GM04504 (cell line): Measurements from ENCODE around the gene LRR1.
"Not testable (repeated sequence)": the region's sequence is repeated elsewhere in the genome, so short reads cannot be mapped to it uniquely, and the experiment has no call there.

Experiments used
- DNase-seq: peaks from one replicate; pipeline ENCODE4 v3.0.0-alpha.2; 2012; ENCODE audit warnings: low read depth

Gene LRR1

DNA sequence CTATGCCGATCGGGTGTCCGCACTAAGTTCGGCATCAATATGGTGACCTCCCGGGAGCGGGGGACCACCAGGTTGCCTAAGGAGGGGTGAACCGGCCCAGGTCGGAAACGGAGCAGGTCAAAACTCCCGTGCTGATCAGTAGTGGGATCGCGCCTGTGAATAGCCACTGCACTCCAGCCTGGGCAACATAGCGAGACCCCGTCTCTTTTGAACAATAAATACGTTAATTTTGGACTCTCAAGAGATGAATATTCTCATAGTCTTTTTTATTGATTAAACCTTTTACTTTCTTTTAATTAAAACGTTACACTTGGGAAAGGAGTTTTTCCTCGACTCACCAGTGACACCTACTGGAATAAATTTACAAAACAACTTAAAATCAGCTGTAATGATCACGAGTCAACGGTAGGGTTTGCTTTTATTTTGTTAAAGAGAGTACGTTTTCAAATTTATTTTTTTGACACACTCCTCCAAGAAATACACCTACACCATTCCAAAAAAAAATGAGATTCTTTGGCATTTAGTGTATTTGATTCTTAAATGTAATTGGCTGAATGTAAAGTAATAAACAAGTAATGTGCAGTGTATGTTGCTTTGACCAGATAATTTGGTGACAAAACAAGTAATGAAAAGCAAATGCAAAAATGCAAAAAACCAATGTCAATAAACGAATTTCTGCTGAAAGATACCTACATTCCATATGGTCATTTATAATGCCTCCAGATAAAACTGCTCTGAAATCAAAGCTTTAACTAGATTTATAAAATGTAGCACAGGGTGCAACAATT lies 11.9 kb upstream of the LRR1 start:
- DNase-seq: peak; percentile 57

GRCh38 chr14:49589387-49589786 lies 9.4 kb upstream of the LRR1 start:
- no peak for DNase-seq

- DNase-seq: no peak
Observed at GRCh38 chr14:49593016-49593415, 5.7 kb upstream of the LRR1 start.

DNA sequence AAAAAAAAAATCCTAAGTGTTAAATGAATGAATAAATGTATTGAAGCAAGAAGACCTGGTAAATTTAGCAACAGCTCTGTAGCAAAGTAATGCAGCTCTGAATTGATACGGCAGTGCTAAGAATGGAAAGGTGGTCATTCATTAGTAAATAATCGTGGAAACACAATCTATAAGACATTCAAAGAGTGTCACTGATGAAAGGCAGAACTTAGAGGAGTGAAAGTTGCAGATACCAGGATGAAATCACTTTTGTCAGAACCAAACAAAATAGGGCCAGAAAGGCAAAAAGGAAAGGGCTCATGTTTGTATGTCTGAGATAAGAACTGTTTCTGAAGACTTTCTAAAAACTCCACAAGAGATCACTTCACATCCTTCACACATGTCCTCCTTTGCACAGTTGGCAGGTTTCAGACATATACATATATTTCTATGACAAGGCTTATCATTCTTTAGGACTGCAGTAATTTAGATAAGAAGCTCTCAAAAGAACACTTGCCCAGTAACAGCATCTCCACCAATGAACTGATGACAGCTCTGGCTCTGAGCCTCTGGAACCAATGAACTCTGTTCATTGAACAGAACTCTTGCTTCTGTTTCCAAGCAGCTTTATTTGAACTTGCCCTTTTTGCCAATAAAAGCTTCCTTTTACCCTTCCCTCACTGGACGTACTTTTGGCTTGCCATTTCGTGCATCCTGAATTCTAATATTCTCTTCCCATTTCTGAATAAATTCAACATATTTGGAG lies 4.2 kb upstream of the LRR1 start:
- DNase-seq: no peak

GRCh38 chr14:49598189-49598484 lies 603 bp upstream of the LRR1 start:
- no peak for DNase-seq

DNA sequence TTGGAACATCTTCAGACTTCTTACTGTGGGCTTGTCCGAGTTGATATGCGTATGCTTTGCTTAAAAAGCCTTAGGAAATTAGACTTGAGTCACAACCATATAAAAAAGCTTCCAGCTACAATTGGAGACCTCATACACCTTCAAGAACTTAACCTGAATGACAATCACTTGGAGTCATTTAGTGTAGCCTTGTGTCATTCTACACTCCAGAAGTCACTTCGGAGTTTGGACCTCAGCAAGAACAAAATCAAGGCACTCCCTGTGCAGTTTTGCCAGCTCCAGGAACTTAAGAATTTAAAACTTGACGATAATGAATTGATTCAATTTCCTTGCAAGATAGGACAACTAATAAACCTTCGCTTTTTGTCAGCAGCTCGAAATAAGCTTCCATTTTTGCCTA lies 8.8 kb downstream of the LRR1 start:
- no peak for DNase-seq

GRCh38 chr14:49612251-49612650 lies 13.5 kb downstream of the LRR1 start:
- no peak for DNase-seq

DNA sequence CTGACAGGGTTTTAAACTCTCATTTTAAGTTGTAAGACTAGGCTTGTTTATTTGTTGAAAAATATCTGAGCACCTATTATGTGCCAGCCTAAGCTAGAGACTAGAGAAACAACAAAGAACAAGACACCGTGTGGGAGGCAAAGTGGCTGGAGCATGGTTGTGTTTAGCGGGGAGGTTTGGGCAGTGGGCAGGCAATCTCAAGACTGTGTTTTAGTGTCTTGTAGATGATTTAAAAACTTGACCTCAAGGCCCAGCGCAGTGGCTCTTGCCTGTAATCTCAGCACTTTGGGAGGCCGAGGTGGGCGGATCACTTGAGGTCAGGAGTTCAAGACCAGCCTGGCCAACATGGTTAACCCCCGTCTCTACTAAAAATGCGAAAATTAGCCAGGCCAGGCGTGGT lies 13.9 kb downstream of the LRR1 start:
- no peak for DNase-seq

- no peak for DNase-seq
Observed at GRCh38 chr14:49614196-49614595, 15.5 kb downstream of the LRR1 start.

DNA sequence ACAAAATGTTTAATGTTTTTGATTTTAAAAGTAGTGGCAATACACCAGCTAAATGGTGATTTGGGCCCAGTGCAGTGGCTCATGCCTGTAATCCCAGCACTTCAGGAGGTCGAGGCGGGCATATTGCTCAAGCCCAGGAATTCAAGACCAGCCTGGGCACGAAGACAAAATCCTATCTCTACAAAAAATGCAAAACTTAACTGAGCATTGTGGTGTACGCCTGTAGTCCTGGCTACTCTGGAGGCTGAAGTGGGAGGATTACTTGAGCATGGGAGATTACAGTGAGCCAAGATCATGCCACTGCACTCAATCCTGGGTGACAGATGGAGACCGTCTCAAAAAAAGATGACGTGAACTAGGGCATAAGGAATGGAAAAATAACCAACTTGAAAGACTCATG lies 17.0 kb downstream of the LRR1 start:
- DNase-seq: no peak

- DNase-seq: no peak
Observed at GRCh38 chr14:49617852-49618519, 19.2 kb downstream of the LRR1 start.

DNA sequence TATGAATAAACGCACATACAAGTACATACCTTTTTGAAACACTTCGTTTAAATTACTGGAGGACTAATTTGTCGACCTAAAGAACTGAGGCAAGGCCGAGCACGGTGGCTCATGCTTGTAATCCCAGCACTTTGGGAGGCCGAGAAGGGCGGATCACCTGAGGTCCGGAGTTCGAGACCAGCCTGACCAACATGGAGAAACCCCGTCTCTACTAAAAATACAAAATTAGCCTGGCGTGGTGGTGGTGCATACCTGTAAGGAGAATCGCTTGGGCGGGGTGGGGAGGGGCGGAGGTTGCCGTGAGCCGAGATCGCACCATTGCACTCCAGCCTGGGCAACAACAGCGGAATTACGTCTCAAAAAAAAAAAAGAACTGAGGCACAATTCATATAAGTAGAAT lies 20.5 kb downstream of the LRR1 start:
- DNase-seq: not testable (repeated sequence)

DNA sequence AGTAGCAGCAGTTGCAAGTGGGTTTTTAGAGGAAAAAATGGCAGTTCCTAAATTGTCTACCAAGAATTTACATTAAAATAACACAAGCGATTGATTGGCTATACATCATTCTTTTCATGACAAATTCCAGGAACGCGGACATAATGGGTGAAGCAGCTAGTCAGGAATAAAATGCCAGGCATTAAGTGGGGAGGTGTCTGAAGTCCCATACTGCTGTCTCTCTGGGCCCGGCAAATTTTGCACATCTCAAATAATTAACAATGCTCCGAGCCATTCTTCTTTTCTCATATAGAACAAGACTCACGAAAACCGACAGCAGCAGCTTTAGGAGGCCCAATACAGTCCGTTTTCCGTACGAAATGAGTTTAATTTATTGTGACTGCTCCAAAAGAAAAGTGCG lies 21.0 kb downstream of the LRR1 start:
- no peak for DNase-seq

DNA sequence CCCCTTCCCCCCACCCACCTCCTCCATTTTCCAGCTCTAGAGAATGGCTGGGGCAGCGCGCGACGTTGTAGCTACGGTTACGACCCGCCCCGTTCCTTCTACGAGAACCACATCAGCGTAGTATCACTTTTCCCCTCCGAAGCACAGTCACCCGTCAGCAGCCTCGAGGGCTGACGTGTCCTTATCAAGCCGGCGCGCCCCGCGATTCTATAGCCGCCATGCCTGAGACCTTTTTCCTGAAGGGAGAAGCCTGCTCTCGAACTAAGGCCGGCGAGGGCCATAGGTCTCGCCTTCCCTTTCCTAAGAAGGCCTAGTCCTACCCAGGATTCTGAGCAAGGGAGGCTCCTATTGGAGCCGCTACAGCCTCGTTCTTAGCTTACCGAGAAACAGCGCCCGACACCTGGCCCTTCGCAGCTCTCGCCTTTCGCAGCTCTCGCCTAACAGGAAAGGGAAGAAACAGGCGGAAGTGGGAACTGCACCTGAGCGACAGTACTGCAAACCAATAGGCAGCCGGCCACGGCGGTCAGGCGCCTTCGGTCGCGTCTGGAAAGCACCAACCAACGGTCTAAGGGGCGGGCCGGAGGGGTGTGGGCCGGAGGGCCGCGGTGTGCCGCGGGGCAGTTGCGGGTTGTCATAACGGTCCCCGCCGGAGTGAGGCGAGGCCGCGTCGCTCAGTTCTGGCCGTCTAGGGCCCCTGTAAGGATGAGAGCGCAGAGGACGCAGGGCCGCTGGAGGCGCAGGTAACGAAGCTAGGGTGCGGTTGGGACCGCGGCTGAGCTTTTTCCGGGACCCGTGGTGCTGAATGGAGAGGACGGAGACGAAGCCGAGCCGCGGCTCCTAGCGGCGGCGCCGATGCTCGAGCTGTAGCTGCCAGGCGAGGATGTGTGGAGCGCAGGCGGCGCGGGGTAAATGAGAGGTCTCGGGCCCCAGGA lies 21.7 kb downstream of the LRR1 start, which contains the start of the genes MGAT2 and RPL36AL:
Gene MGAT2, plus strand, starts transcription at position 618 of the 932 bp plus-strand sequence. CDS start 470 bp downstream, outside the sequence.
Gene RPL36AL, minus strand, starts transcription at position 445 of the 932 bp plus-strand sequence. CDS start 1,522 bp downstream, outside the sequence.
- DNase-seq: peak; percentile 98

GRCh38 chr14:49621114-49621881 lies 22.6 kb downstream of the LRR1 start:
- no peak for DNase-seq

GRCh38 chr14:49622022-49622607 lies 23.4 kb downstream of the LRR1 start:
- DNase-seq: no peak

DNA sequence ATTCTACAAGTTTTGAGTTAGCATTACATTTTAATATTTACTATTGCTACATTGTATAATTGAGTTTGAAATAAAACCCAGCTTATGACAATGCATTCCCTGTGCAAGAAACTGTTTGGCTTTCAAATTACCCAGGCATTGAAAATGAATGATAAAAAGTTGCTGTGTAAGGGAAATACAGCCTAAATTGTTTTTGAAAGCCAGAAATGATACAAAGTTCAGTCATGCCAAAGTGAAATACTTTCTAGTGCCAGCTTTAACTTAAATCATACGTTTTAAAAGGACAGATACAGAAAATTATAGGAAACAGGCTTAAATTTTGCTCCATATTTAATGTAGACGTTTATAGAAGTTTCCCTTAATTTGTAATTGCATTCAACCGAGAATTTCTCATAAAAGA lies 24.6 kb downstream of the LRR1 start:
- DNase-seq: no peak

- no peak for DNase-seq
Observed at GRCh38 chr14:49623941-49624839, 25.4 kb downstream of the LRR1 start.
